NCI-H1417 (cell line): ENCODE measurements around the gene ARHGAP1.
A peak's percentile ranks its signal among the peaks of the same experiment; 100 is the strongest.

Experiments
- DNase-seq, 3 experiments: peaks; one replicate each; lab custom pipeline; 2025; lab: John Stamatoyannopoulos, UW

Gene ARHGAP1

GRCh38 chr11:46640036-46640788, 60.2 kb downstream of the ARHGAP1 start:
- no peak for DNase-seq

GRCh38 chr11:46639197-46639839, 61.1 kb downstream of the ARHGAP1 start:
- DNase-seq, result peak; percentile 2 to 34 (median 8)

- DNase-seq, result no peak
Observed at GRCh38 chr11:46637546-46637945, 62.9 kb downstream of the ARHGAP1 start.

GRCh38 chr11:46635557-46636139, 64.8 kb downstream of the ARHGAP1 start:
- no peak for DNase-seq

GRCh38 chr11:46633291-46634217, 66.9 kb downstream of the ARHGAP1 start:
- no peak for DNase-seq

- no peak for DNase-seq
Observed at GRCh38 chr11:46632502-46632901, 67.9 kb downstream of the ARHGAP1 start.

GRCh38 chr11:46631676-46632075, 68.7 kb downstream of the ARHGAP1 start:
- DNase-seq, result no peak

- DNase-seq, result no peak
Observed at GRCh38 chr11:46630237-46630636, 70.2 kb downstream of the ARHGAP1 start.

- DNase-seq, result no peak
Observed at GRCh38 chr11:46628961-46629360, 71.5 kb downstream of the ARHGAP1 start.
